CD14-positive monocyte (primary cell): ENCODE measurements around the gene MS4A14. TPM values are rescaled to one million over a fixed set of nuclear protein-coding genes. Genes with fewer than 3 reads are reported as not detected.

Source experiments
- DNase-seq, 3 donors: peaks; one replicate each; pipeline ENCODE4 v3.0.0-alpha.2; 2011 to 2022
- H2AFZ ChIP-seq: 2 replicates; pipeline ENCODE4 v1.6.0; 2012; ENCODE audit warnings: mild to moderate bottlenecking, low read depth, low read length, inconsistent platforms; ENCODE audit not compliant: insufficient read depth, poor library complexity, severe bottlenecking
- H3K27ac ChIP-seq, 2 donors: 1 replicate in 1 of 2; 2 replicates in 1 of 2; pipeline ENCODE4 v1.5.1; 2012 to 2013; ENCODE audit warnings: low read length in 2 of 2, control low read depth in 1 of 2, inconsistent platforms in 1 of 2, low read depth in 1 of 2, mild to moderate bottlenecking in 1 of 2
- H3K27me3 ChIP-seq, 2 donors: one replicate each; pipeline versions ENCODE4 v1.6.0 to v1.6.1; 2011 to 2013; ENCODE audit warnings: low read length in 2 of 2; ENCODE audit not compliant: control insufficient read depth in 2 of 2, insufficient read depth in 2 of 2
- H3K36me3 ChIP-seq, 2 donors: replicated peaks in 1 of 2; 1 replicate in 1 of 2; 2 replicates in 1 of 2; pipeline versions ENCODE4 v1.5.1 to v1.6.1; 2012 to 2013; ENCODE audit warnings: low read length in 2 of 2, control low read depth in 1 of 2, inconsistent platforms in 1 of 2, mild to moderate bottlenecking in 1 of 2; ENCODE audit not compliant: insufficient read depth in 2 of 2, control insufficient read depth in 1 of 2
- H3K4me1 ChIP-seq, 2 donors: 1 replicate in 1 of 2; 2 replicates in 1 of 2; pipeline versions ENCODE4 v1.5.1 to v1.6.1; 2012 to 2013; ENCODE audit warnings: low read length in 2 of 2, control low read depth in 1 of 2, inconsistent platforms in 1 of 2, mild to moderate bottlenecking in 1 of 2, moderate library complexity in 1 of 2; ENCODE audit not compliant: insufficient read depth in 2 of 2, control insufficient read depth in 1 of 2
- H3K4me2 ChIP-seq: replicated peaks from 2 replicates; pipeline ENCODE3; 2012; ENCODE audit warnings: low read length, moderate library complexity, mild to moderate bottlenecking; ENCODE audit not compliant: poor library complexity, severe bottlenecking; ENCODE audit errors: extremely low read depth
- H3K4me3 ChIP-seq, 3 experiments: fragments of 200-600 bp in 1 of 3; sonication (generic) in 1 of 3; replicated peaks in 1 of 3; 1 replicate in 2 of 3; 2 replicates in 1 of 3; pipeline ENCODE4 v1.5.1; 2011 to 2013; ENCODE audit warnings: low read length in 3 of 3, mild to moderate bottlenecking in 3 of 3, control low read depth in 2 of 3, low read depth in 2 of 3, inconsistent platforms in 1 of 3, moderate library complexity in 1 of 3
- H3K79me2 ChIP-seq: 2 replicates; pipeline ENCODE4 v1.6.0; 2012; ENCODE audit warnings: mild to moderate bottlenecking, control low read depth, inconsistent platforms, low read length, moderate library complexity; ENCODE audit not compliant: insufficient read depth
- H3K9ac ChIP-seq: 2 replicates; pipeline ENCODE4 v1.6.0; 2017; ENCODE audit warnings: low read length, mild to moderate bottlenecking; ENCODE audit not compliant: insufficient read depth, poor library complexity, severe bottlenecking
- H3K9me3 ChIP-seq, 2 donors: replicated peaks in 1 of 2; 1 replicate in 1 of 2; 2 replicates in 1 of 2; pipeline versions ENCODE4 v1.5.1 to v1.6.1; 2012 to 2013; ENCODE audit warnings: low read length in 2 of 2, control low read depth in 1 of 2; ENCODE audit not compliant: control insufficient read depth in 1 of 2, insufficient read depth in 1 of 2
- H4K20me1 ChIP-seq: 2 replicates; pipeline ENCODE4 v1.6.0; 2012; ENCODE audit warnings: mild to moderate bottlenecking, low read length, control low read depth, moderate library complexity; ENCODE audit not compliant: insufficient read depth
- H3K27ac Mint-ChIP-seq, 7 donors: one replicate each; pipeline ENCODE4 v1.8.0; 2020; ENCODE audit warnings: mild to moderate bottlenecking in 7 of 7, mixed read lengths in 7 of 7, moderate library complexity in 6 of 7, inconsistent platforms in 2 of 7
- H3K27me3 Mint-ChIP-seq, 3 donors: one replicate each; pipeline ENCODE4 v1.8.0; 2021 to 2022; ENCODE audit warnings: low read depth in 3 of 3, mild to moderate bottlenecking in 3 of 3, mixed read lengths in 3 of 3, moderate library complexity in 3 of 3, inconsistent platforms in 1 of 3
- H3K36me3 Mint-ChIP-seq, 2 donors: one replicate each; pipeline ENCODE4 v1.8.0; 2020; ENCODE audit warnings: mixed read lengths in 2 of 2, inconsistent platforms in 1 of 2, mild to moderate bottlenecking in 1 of 2
- H3K4me1 Mint-ChIP-seq: one replicate; pipeline ENCODE4 v1.8.0; 2020; ENCODE audit warnings: mild to moderate bottlenecking, mixed read lengths
- H3K4me3 Mint-ChIP-seq, 2 donors: one replicate each; pipeline ENCODE4 v1.8.0; 2020; ENCODE audit warnings: mild to moderate bottlenecking in 2 of 2, mixed read lengths in 2 of 2, moderate library complexity in 1 of 2
- H3K9me3 Mint-ChIP-seq, 7 donors: one replicate each; pipeline ENCODE4 v1.8.0; 2020 to 2022; ENCODE audit warnings: mixed read lengths in 7 of 7, mild to moderate bottlenecking in 6 of 7, moderate library complexity in 6 of 7, inconsistent platforms in 2 of 7
- WGBS: methylation state at CpG from one replicate; pipeline ENCODE4 v1.1.5; 2013; ENCODE audit warnings: missing lambda C conversion rate; ENCODE audit not compliant: insufficient coverage; 5-methylcytosine and 5-hydroxymethylcytosine counted together
- intact Hi-C, 2 donors: fragments of 100-400 bp; cut with micrococcal nuclease; formaldehyde crosslinking; loops; one replicate each; pipeline versions ENCODE4 v1.15.0 to v1.15.1; 2023
- polyA plus RNA-seq, 3 donors: library from polyadenylated mRNA; depleted of rRNA in 1 of 3; unstranded in 2 of 3; stranded (reverse) in 1 of 3; fragments of 300-500 nt in 2 of 3; fragments of >200 nt in 1 of 3; fragmentation: Illumina TruSeq in 2 of 3; gene quantifications; 1 replicate in 2 of 3; 2 replicates in 1 of 3; pipeline ENCODE4 v1.2.3, GENCODE V29; 2012 to 2021
- TF ChIP-seq, protein P1 (sequence below): fragments of 200-600 bp; IDR thresholded peaks from one replicate; pipeline ENCODE4 v1.8.0; 2022; ENCODE audit warnings: antibody characterized with exemption, mild to moderate bottlenecking

Gene MS4A14
- polyA plus RNA-seq, 3 donors: 3.0 to 30.8 (median 7.5) TPM

DNA sequence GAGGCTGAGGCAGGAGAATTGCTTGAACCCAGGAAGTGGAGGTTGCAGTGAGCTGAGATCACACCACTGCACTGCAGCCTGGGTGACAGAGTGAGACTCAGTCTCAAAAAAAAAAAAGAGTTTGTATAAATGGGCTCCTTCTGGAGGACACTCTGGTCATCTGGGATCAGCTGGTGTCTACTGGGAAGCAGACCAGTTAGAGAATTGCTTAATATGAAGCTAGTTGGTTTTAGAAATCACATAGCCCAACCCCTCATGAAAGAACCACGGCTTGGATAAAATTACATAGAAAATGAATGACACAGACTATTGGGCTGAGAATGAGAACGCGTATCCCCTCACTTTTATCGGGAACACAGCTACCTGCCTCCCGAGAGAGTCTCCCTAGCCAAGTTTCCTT lies 3.2 kb upstream of the MS4A14 start:
- peaks cover 7 to 33% of the 10 kb centered on the region in 2 donors for H3K36me3 ChIP-seq
- peaks cover 91 to 97% of the 10 kb centered on the region in 2 donors for H3K4me1 ChIP-seq
- Mint-ChIP-seq H3K9me3 (peaks cover 2 to 14% (median 3%) of the 10 kb centered on the region in 7 donors), H3K27ac (peak overlapping the region; percentile 79 to 96 (median 89)), H3K27me3 (no peaks in the 10 kb centered on the region), H3K4me3 (no peak overlapping the region), H3K36me3 (peaks cover 60 to 75% of the 10 kb centered on the region in 2 donors), H3K4me1 (peaks cover 84% of the 10 kb centered on the region)
- WGBS: no CpG with 5 or more reads among the region's 5 CpGs
- H3K9ac ChIP-seq: no peak overlapping the region
- peaks cover 3% of the 10 kb centered on the region for H3K79me2 ChIP-seq
- TF ChIP-seq, protein P1, sequence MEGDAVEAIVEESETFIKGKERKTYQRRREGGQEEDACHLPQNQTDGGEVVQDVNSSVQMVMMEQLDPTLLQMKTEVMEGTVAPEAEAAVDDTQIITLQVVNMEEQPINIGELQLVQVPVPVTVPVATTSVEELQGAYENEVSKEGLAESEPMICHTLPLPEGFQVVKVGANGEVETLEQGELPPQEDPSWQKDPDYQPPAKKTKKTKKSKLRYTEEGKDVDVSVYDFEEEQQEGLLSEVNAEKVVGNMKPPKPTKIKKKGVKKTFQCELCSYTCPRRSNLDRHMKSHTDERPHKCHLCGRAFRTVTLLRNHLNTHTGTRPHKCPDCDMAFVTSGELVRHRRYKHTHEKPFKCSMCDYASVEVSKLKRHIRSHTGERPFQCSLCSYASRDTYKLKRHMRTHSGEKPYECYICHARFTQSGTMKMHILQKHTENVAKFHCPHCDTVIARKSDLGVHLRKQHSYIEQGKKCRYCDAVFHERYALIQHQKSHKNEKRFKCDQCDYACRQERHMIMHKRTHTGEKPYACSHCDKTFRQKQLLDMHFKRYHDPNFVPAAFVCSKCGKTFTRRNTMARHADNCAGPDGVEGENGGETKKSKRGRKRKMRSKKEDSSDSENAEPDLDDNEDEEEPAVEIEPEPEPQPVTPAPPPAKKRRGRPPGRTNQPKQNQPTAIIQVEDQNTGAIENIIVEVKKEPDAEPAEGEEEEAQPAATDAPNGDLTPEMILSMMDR: no peak
- no peaks in the 10 kb centered on the region for H4K20me1 ChIP-seq
- H3K27ac ChIP-seq: peak overlapping the region in 1 of 2 donors; percentile 80
- peak overlapping the region; percentile 3 for H3K4me2 ChIP-seq
- H3K27me3 ChIP-seq: no peaks in the 10 kb centered on the region
- intact Hi-C loops: no loop called here
- peak overlapping the region in 1 of 3 experiments; percentile 7 for H3K4me3 ChIP-seq
- DNase-seq: no peak
- no peaks in the 10 kb centered on the region for H3K9me3 ChIP-seq
- H2AFZ ChIP-seq: no peak overlapping the region

DNA sequence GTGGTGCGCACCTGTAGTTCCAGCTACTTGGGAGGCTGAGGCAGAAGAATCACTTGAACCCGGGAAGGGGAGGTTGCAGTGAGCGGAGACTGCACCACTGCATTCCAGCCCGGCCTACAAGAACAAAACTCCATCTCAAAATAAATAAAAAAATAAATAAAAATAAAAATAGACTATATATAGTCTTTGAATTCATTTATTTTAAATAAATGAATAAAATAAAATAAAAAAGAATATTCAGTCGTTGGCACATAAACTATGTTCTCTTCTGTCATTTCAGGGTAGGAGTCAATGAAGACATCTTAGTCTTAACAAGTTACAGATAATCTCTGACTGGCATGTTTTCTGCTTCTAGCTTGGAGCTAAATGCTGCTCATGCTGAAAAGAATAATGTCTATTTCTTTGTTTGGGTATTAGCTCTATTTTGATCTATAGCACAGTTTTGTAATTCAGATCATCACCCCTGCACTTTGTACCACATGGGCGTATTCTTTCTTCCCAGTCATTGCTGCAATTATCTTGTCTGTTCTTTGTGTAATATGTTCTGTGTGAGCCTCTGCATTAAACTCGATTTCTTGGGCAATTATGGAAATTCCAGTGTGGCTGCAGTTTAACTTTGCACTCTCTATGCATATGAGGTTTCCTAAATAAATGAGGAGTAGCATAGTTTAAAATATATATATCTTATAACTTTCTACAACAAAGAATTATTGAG lies 1.4 kb upstream of the MS4A14 start:
- Mint-ChIP-seq H3K36me3 (peaks cover 63 to 75% of the 10 kb centered on the region in 2 donors), H3K4me3 (no peak overlapping the region), H3K27me3 (no peaks in the 10 kb centered on the region), H3K27ac (peak overlapping the region in 6 of 7 donors; percentile 12 to 92 (median 79)), H3K4me1 (peaks cover 68% of the 10 kb centered on the region), H3K9me3 (peaks cover 0 to 10% (median 3%) of the 10 kb centered on the region in 7 donors)
- Histone ChIP-seq H4K20me1 (no peaks in the 10 kb centered on the region), H3K9me3 (no peaks in the 10 kb centered on the region), H3K9ac (no peak overlapping the region), H3K36me3 (peaks cover 5 to 39% of the 10 kb centered on the region in 2 donors), H3K4me3 (no peak overlapping the region), H3K4me2 (no peak overlapping the region), H3K79me2 (peaks cover 3% of the 10 kb centered on the region), H3K4me1 (peaks cover 75 to 84% of the 10 kb centered on the region in 2 donors), H3K27me3 (no peaks in the 10 kb centered on the region), H3K27ac (peak overlapping the region in 1 of 2 donors; percentile 90), H2AFZ (no peak overlapping the region)
- intact Hi-C loops: loop anchor here (5.0 kb wide), 1 partner anchor 33 kb away; no protein-coding TSS in a partner anchor
- TF ChIP-seq, protein P1: no peak
- DNase-seq: peak in 2 of 3 donors; percentile 51 to 84
- no CpG with 5 or more reads among the region's 7 CpGs for WGBS
